ENCODE data around the gene HTR1B. TPM values are rescaled to one million over a fixed set of nuclear protein-coding genes. Genes with fewer than 3 reads are reported as not detected.

The HTR1B gene
- total and polyA plus RNA-seq, 5 donors, result not detected

GRCh38 chr6:77455271-77455670 is 8.0 kb downstream of the HTR1B start:
- no peaks in the 10 kb centered on the region for H3K4me1 ChIP-seq (ENCODE audit: control insufficient read depth, insufficient read depth, low read length)
- no peaks in the 10 kb centered on the region for H3K27me3 ChIP-seq (ENCODE audit: control insufficient read depth, insufficient read depth)
- no peaks in the 10 kb centered on the region for H3K9me3 ChIP-seq (ENCODE audit: control insufficient read depth, low read length)
- H3K4me3 ChIP-seq (ENCODE audit: low read length), result no peak overlapping the region
- ATAC-seq, result no peak
- intact Hi-C loops (cut with DNase I), result loop anchor here in 2 of 4 donors (5.0 to 10.0 kb wide), 3 partner anchors 770 to 1520 kb away; no protein-coding TSS in a partner anchor
- H3K27ac ChIP-seq (ENCODE audit: low read length), result no peak overlapping the region
- DNase-seq, result no peak

- 83% methylated on average over 2 of the region's 2 CpGs for WGBS
These were observed 8.9 kb downstream of the HTR1B start for GRCh38 chr6:77454386-77454785.

GRCh38 chr6:77451466-77451865 is 11.8 kb downstream of the HTR1B start:
- Histone ChIP-seq H3K27ac (ENCODE audit: low read length) (no peak overlapping the region), H3K27me3 (ENCODE audit: control insufficient read depth, insufficient read depth) (no peaks in the 10 kb centered on the region), H3K4me3 (ENCODE audit: low read length) (no peak overlapping the region), H3K4me1 (ENCODE audit: control insufficient read depth, insufficient read depth, low read length) (no peaks in the 10 kb centered on the region), H3K9me3 (ENCODE audit: control insufficient read depth, low read length) (no peaks in the 10 kb centered on the region)
- no peak for DNase-seq
- 87% methylated on average over 4 of the region's 4 CpGs for WGBS
- intact Hi-C loops (cut with DNase I), result loop anchor here in 2 of 4 donors (10.0 kb wide), 2 partner anchors 767 to 1517 kb away; no protein-coding TSS in a partner anchor
- no peak for ATAC-seq

More at GRCh38 chr6:77454386-77454785, 8.9 kb downstream of the HTR1B start:
- no peaks in the 10 kb centered on the region for H3K4me1 ChIP-seq (ENCODE audit: control insufficient read depth, insufficient read depth, low read length)
- no peaks in the 10 kb centered on the region for H3K27me3 ChIP-seq (ENCODE audit: control insufficient read depth, insufficient read depth)
- intact Hi-C loops (cut with DNase I), result loop anchor here in 2 of 4 donors (10.0 kb wide), 2 partner anchors 770 to 1520 kb away; no protein-coding TSS in a partner anchor
- no peak for ATAC-seq
- no peak for DNase-seq
- H3K9me3 ChIP-seq (ENCODE audit: control insufficient read depth, low read length), result no peaks in the 10 kb centered on the region
- H3K27ac ChIP-seq (ENCODE audit: low read length), result no peak overlapping the region
- H3K4me3 ChIP-seq (ENCODE audit: low read length), result no peak overlapping the region

GRCh38 chr6:77450924-77451323 is 12.4 kb downstream of the HTR1B start:
- no peak overlapping the region for H3K4me3 ChIP-seq (ENCODE audit: low read length)
- H3K9me3 ChIP-seq (ENCODE audit: control insufficient read depth, low read length), result no peaks in the 10 kb centered on the region
- H3K27me3 ChIP-seq (ENCODE audit: control insufficient read depth, insufficient read depth), result no peaks in the 10 kb centered on the region
- intact Hi-C loops (cut with DNase I), result loop anchor here in 2 of 4 donors (10.0 kb wide), 2 partner anchors 766 to 1516 kb away; no protein-coding TSS in a partner anchor
- ATAC-seq (no peak), DNase-seq (no peak)
- no peaks in the 10 kb centered on the region for H3K4me1 ChIP-seq (ENCODE audit: control insufficient read depth, insufficient read depth, low read length)
- H3K27ac ChIP-seq (ENCODE audit: low read length), result no peak overlapping the region

- DNase-seq (no peak), ATAC-seq (no peak)
- H3K27me3 ChIP-seq (ENCODE audit: control insufficient read depth, insufficient read depth), result no peaks in the 10 kb centered on the region
- no peaks in the 10 kb centered on the region for H3K4me1 ChIP-seq (ENCODE audit: control insufficient read depth, insufficient read depth, low read length)
- no peak overlapping the region for H3K27ac ChIP-seq (ENCODE audit: low read length)
- WGBS, result 41% methylated on average over 3 of the region's 3 CpGs
- no peaks in the 10 kb centered on the region for H3K9me3 ChIP-seq (ENCODE audit: control insufficient read depth, low read length)
- H3K4me3 ChIP-seq (ENCODE audit: low read length), result no peak overlapping the region
- intact Hi-C loops (cut with DNase I), result no loop called here
These were observed 14.7 kb downstream of the HTR1B start for GRCh38 chr6:77448546-77448945.

GRCh38 chr6:77447254-77447653 is 16.0 kb downstream of the HTR1B start:
- H3K4me1 ChIP-seq (ENCODE audit: control insufficient read depth, insufficient read depth, low read length), result no peaks in the 10 kb centered on the region
- H3K27me3 ChIP-seq (ENCODE audit: control insufficient read depth, insufficient read depth), result no peaks in the 10 kb centered on the region
- no peaks in the 10 kb centered on the region for H3K9me3 ChIP-seq (ENCODE audit: control insufficient read depth, low read length)
- ATAC-seq, result no peak
- no peak overlapping the region for H3K27ac ChIP-seq (ENCODE audit: low read length)
- WGBS, result 9% methylated on average over 1 of the region's 1 CpG
- intact Hi-C loops (cut with DNase I), result no loop called here
- DNase-seq, result no peak
- no peak overlapping the region for H3K4me3 ChIP-seq (ENCODE audit: low read length)

GRCh38 chr6:77446249-77446648 is 17.0 kb downstream of the HTR1B start:
- Histone ChIP-seq H3K4me3 (ENCODE audit: low read length) (no peak overlapping the region), H3K27ac (ENCODE audit: low read length) (no peak overlapping the region), H3K27me3 (ENCODE audit: control insufficient read depth, insufficient read depth) (no peaks in the 10 kb centered on the region), H3K4me1 (ENCODE audit: control insufficient read depth, insufficient read depth, low read length) (no peaks in the 10 kb centered on the region), H3K9me3 (ENCODE audit: control insufficient read depth, low read length) (no peaks in the 10 kb centered on the region)
- no peak for ATAC-seq
- intact Hi-C loops (cut with DNase I), result no loop called here
- no peak for DNase-seq
- 85% methylated on average over 1 of the region's 1 CpG for WGBS

GRCh38 chr6:77445214-77445613 is 18.1 kb downstream of the HTR1B start:
- intact Hi-C loops (cut with DNase I), result no loop called here

GRCh38 chr6:77440206-77440976 is 22.9 kb downstream of the HTR1B start:
- intact Hi-C loops (cut with DNase I), result no loop called here
- H3K27me3 ChIP-seq (ENCODE audit: control insufficient read depth, insufficient read depth), result no peaks in the 10 kb centered on the region
- H3K4me1 ChIP-seq (ENCODE audit: control insufficient read depth, insufficient read depth, low read length), result no peaks in the 10 kb centered on the region
- DNase-seq (no peak), ATAC-seq (no peak)
- H3K27ac ChIP-seq (ENCODE audit: low read length), result no peak overlapping the region
- H3K4me3 ChIP-seq (ENCODE audit: low read length), result no peak overlapping the region
- H3K9me3 ChIP-seq (ENCODE audit: control insufficient read depth, low read length), result no peaks in the 10 kb centered on the region
- 77% methylated on average over 3 of the region's 3 CpGs for WGBS

More at GRCh38 chr6:77445214-77445613, 18.1 kb downstream of the HTR1B start:
- H3K4me1 ChIP-seq (ENCODE audit: control insufficient read depth, insufficient read depth, low read length), result no peaks in the 10 kb centered on the region
- H3K4me3 ChIP-seq (ENCODE audit: low read length), result no peak overlapping the region
- H3K27me3 ChIP-seq (ENCODE audit: control insufficient read depth, insufficient read depth), result no peaks in the 10 kb centered on the region
- 51% methylated on average over 2 of the region's 2 CpGs for WGBS
- DNase-seq, result no peak
- ATAC-seq, result no peak
- no peaks in the 10 kb centered on the region for H3K9me3 ChIP-seq (ENCODE audit: control insufficient read depth, low read length)
- H3K27ac ChIP-seq (ENCODE audit: low read length), result no peak overlapping the region

- Histone ChIP-seq H3K4me3 (ENCODE audit: low read length) (no peak overlapping the region), H3K4me1 (ENCODE audit: control insufficient read depth, insufficient read depth, low read length) (no peaks in the 10 kb centered on the region), H3K27ac (ENCODE audit: low read length) (no peak overlapping the region), H3K27me3 (ENCODE audit: control insufficient read depth, insufficient read depth) (no peaks in the 10 kb centered on the region), H3K9me3 (ENCODE audit: control insufficient read depth, low read length) (no peaks in the 10 kb centered on the region)
- intact Hi-C loops (cut with DNase I), result no loop called here
- ATAC-seq (no peak), DNase-seq (no peak)
- 84% methylated on average over 4 of the region's 4 CpGs for WGBS
These were observed 29.4 kb downstream of the HTR1B start for GRCh38 chr6:77433888-77434287.

GRCh38 chr6:77430504-77430903 is 32.8 kb downstream of the HTR1B start:
- ATAC-seq (no peak), DNase-seq (no peak)
- Histone ChIP-seq H3K4me3 (ENCODE audit: low read length) (no peak overlapping the region), H3K27me3 (ENCODE audit: control insufficient read depth, insufficient read depth) (no peaks in the 10 kb centered on the region), H3K27ac (ENCODE audit: low read length) (no peak overlapping the region), H3K9me3 (ENCODE audit: control insufficient read depth, low read length) (no peaks in the 10 kb centered on the region), H3K4me1 (ENCODE audit: control insufficient read depth, insufficient read depth, low read length) (no peaks in the 10 kb centered on the region)
- 86% methylated on average over 3 of the region's 3 CpGs for WGBS
- intact Hi-C loops (cut with DNase I), result no loop called here
